Lower leg skin (tissue), 4 donors: ENCODE data around the gene TXLNA. TPM values are rescaled to one million over a fixed set of nuclear protein-coding genes. Genes with fewer than 3 reads are reported as not detected.

Experiments used
- DNase-seq, 2 donors: peaks; one replicate each; pipeline ENCODE4 v3.0.0-alpha.2; 2019; ENCODE audit warnings: low spot score in 2 of 2
- H3K4me3 ChIP-seq: fragments of 200-600 bp; sonication (generic); 2 replicates; pipeline ENCODE4 v1.5.1; 2017; ENCODE audit warnings: mild to moderate bottlenecking, low read depth; ENCODE audit not compliant: poor library complexity, severe bottlenecking
- CTCF ChIP-seq, 3 donors: fragments of 450-650 bp; IDR thresholded peaks; one replicate each; pipeline ENCODE4 v1.5.1; 2016; ENCODE audit warnings: antibody characterized with exemption in 3 of 3, mild to moderate bottlenecking in 3 of 3, moderate library complexity in 2 of 3
- POLR2A ChIP-seq, 2 donors: fragments of 450-650 bp; IDR thresholded peaks; one replicate each; pipeline ENCODE4 v1.6.1; 2016 to 2017; ENCODE audit warnings: antibody characterized with exemption in 2 of 2, mild to moderate bottlenecking in 1 of 2, moderate library complexity in 1 of 2
- WGBS, 2 donors: methylation state at CpG; one replicate each; pipeline ENCODE4 v1.1.5; 2018; 5-methylcytosine and 5-hydroxymethylcytosine counted together
- intact Hi-C: fragments of 100-400 bp; cut with DNase I; formaldehyde crosslinking; loops from one replicate; pipeline ENCODE4 v1.15.0; 2023; ENCODE audit warnings: low total_unique reads
- total RNA-seq, 4 donors: library from RNA; depleted of rRNA; stranded (reverse); fragments of >200 nt; gene quantifications; one replicate each; pipeline ENCODE4 v1.1.0, GENCODE V29; 2016

Gene TXLNA
- total RNA-seq, 4 donors from 2014 or later = 41.1 to 62.0 (median 56.6) TPM

GRCh38 chr1:32200226-32201010, 20.9 kb downstream of the TXLNA start, which contains the start of gene CCDC28B:
TSS of gene CCDC28B (plus strand) at chr1:32200595. CDS start at chr1:32201936, 1,341 bp downstream.
- DNase-seq = peak in 1 of 2 donors; percentile 93

GRCh38 chr1:32201011-32201855, 21.8 kb downstream of the TXLNA start:
- peak; percentile 69 to 93 for DNase-seq
- TF ChIP-seq CTCF (IDR thresholded peaks at IDR 0.05) (no peak), POLR2A (IDR thresholded peaks at IDR 0.05) (no peak)
- intact Hi-C loops = no loop called here
- WGBS, 2 donors = 5% methylated on average over 22 to 24 of the region's 26 CpGs
- peak overlapping the region; percentile 49 for H3K4me3 ChIP-seq

More at GRCh38 chr1:32200226-32201010, 20.9 kb downstream of the TXLNA start, which contains the start of gene CCDC28B:
- H3K4me3 ChIP-seq = peak within 1 kb of the TSS; percentile 49
- 1% methylated on average over 34 of the region's 34 CpGs for WGBS, 2 donors
- TF ChIP-seq POLR2A (IDR thresholded peaks at IDR 0.05) (no peak), CTCF (IDR thresholded peaks at IDR 0.05) (no peak)
- intact Hi-C loops = no loop called here

- DNase-seq = no peak
- TF ChIP-seq CTCF (IDR thresholded peaks at IDR 0.05) = no peak
- TF ChIP-seq POLR2A (IDR thresholded peaks at IDR 0.05) = no peak
- 24 to 29% methylated on average over 26 of the region's 26 CpGs for WGBS, 2 donors
- intact Hi-C loops = no loop called here
- peak overlapping the region; percentile 45 for H3K4me3 ChIP-seq
These were observed 25.5 kb downstream of the TXLNA start for GRCh38 chr1:32204943-32205361.

GRCh38 chr1:32205401-32206370, 26.2 kb downstream of the TXLNA start, which contains the start of gene IQCC:
TSS of gene IQCC (plus strand) at chr1:32205671. CDS start at chr1:32205682, 11 bp downstream.
- DNase-seq = peak; percentile 80 to 97
- no peak for TF ChIP-seq CTCF (IDR thresholded peaks at IDR 0.05)
- TF ChIP-seq POLR2A (IDR thresholded peaks at IDR 0.05) = no peak
- peak within 1 kb of the TSS; percentile 45 for H3K4me3 ChIP-seq
- WGBS, 2 donors = 1 to 2% methylated on average over 48 to 77 of the region's 77 CpGs
- intact Hi-C loops = no loop called here

- WGBS, 2 donors = 84 to 86% methylated on average over 6 of the region's 6 CpGs
- DNase-seq = no peak
- no peak overlapping the region for H3K4me3 ChIP-seq
- intact Hi-C loops = no loop called here
- TF ChIP-seq POLR2A (IDR thresholded peaks at IDR 0.05) (no peak), CTCF (IDR thresholded peaks at IDR 0.05) (no peak)
These were observed 29.0 kb downstream of the TXLNA start for GRCh38 chr1:32208469-32208868.
